Measurements from ENCODE around the gene IQCM.

IQCM gene

GRCh38 chr4:149711593-149712365, 103.9 kb downstream of the IQCM start:
- no peak for DNase-seq (ENCODE audit: low read depth in 3 of 3, low spot score in 1 of 3)

- DNase-seq (ENCODE audit: low read depth in 3 of 3, low spot score in 1 of 3): no peak
Measured at GRCh38 chr4:149709640-149710039, 106.0 kb downstream of the IQCM start.

GRCh38 chr4:149708513-149709130, 107.0 kb downstream of the IQCM start:
- no peak for DNase-seq (ENCODE audit: low read depth in 3 of 3, low spot score in 1 of 3)

- DNase-seq (ENCODE audit: low read depth in 3 of 3, low spot score in 1 of 3): no peak
Measured at GRCh38 chr4:149707862-149708261, 107.8 kb downstream of the IQCM start.

GRCh38 chr4:149706942-149707341, 108.7 kb downstream of the IQCM start:
- DNase-seq (ENCODE audit: low read depth in 3 of 3, low spot score in 1 of 3): no peak

- DNase-seq (ENCODE audit: low read depth in 3 of 3, low spot score in 1 of 3): no peak
Measured at GRCh38 chr4:149702414-149703293, 113.0 kb downstream of the IQCM start.

GRCh38 chr4:149701435-149702156, 114.0 kb downstream of the IQCM start:
- no peak for DNase-seq (ENCODE audit: low read depth in 3 of 3, low spot score in 1 of 3)

GRCh38 chr4:149700272-149700671, 115.4 kb downstream of the IQCM start:
- no peak for DNase-seq (ENCODE audit: low read depth in 3 of 3, low spot score in 1 of 3)

- no peak for DNase-seq (ENCODE audit: low read depth in 3 of 3, low spot score in 1 of 3)
Measured at GRCh38 chr4:149699642-149700041, 116.0 kb downstream of the IQCM start.

GRCh38 chr4:149690726-149691125, 124.9 kb downstream of the IQCM start:
- no peak for DNase-seq (ENCODE audit: low read depth in 3 of 3, low spot score in 1 of 3)

- no peak for DNase-seq (ENCODE audit: low read depth in 3 of 3, low spot score in 1 of 3)
Measured at GRCh38 chr4:149684516-149684915, 131.1 kb downstream of the IQCM start.

GRCh38 chr4:149676076-149676475, 139.6 kb downstream of the IQCM start:
- DNase-seq (ENCODE audit: low read depth in 3 of 3, low spot score in 1 of 3): no peak

- no peak for DNase-seq (ENCODE audit: low read depth in 3 of 3, low spot score in 1 of 3)
Measured at GRCh38 chr4:149645790-149646189, 169.9 kb downstream of the IQCM start.

GRCh38 chr4:149638073-149638472, 177.6 kb downstream of the IQCM start:
- no peak for DNase-seq (ENCODE audit: low read depth in 3 of 3, low spot score in 1 of 3)

GRCh38 chr4:149634368-149634767, 181.3 kb downstream of the IQCM start:
- no peak for DNase-seq (ENCODE audit: low read depth in 3 of 3, low spot score in 1 of 3)

GRCh38 chr4:149631629-149632028, 184.0 kb downstream of the IQCM start:
- DNase-seq (ENCODE audit: low read depth in 3 of 3, low spot score in 1 of 3): no peak

- DNase-seq (ENCODE audit: low read depth in 3 of 3, low spot score in 1 of 3): no peak
Measured at GRCh38 chr4:149630064-149630463, 185.6 kb downstream of the IQCM start.

- no peak for DNase-seq (ENCODE audit: low read depth in 3 of 3, low spot score in 1 of 3)
Measured at GRCh38 chr4:149605601-149606378, 209.9 kb downstream of the IQCM start.

GRCh38 chr4:149604827-149605226, 210.8 kb downstream of the IQCM start:
- no peak for DNase-seq (ENCODE audit: low read depth in 3 of 3, low spot score in 1 of 3)

- DNase-seq (ENCODE audit: low read depth in 3 of 3, low spot score in 1 of 3): no peak
Measured at GRCh38 chr4:149595500-149595899, 220.1 kb downstream of the IQCM start.

Measured in stimulated activated CD4-positive, alpha-beta T cell treated with anti-CD3 and anti-CD28 coated beads, TNF-alpha, amount 100 ng/mL, for 1 hour (primary cell).